T47D (cell line): ENCODE data around the gene RAB40A.

Experiments used
- DNase-seq, 2 experiments: peaks; one replicate each; pipeline versions ENCODE4 v3.0.0 to v3.0.0-alpha.2; 2011 to 2012; ENCODE audit warnings: low read depth in 1 of 2, low spot score in 1 of 2
- JUND ChIP-seq: IDR thresholded peaks from 2 replicates; pipeline ENCODE4 v1.6.1; 2012; ENCODE audit warnings: low read depth
- in situ Hi-C: cut with HindIII; loops from 2 replicates; pipeline ENCODE4 v1.10.0; 2016; ENCODE audit warnings: low sequenced_read_pairs, low pct_unique_long_range_greater_than_20kb

Gene RAB40A, protein sequence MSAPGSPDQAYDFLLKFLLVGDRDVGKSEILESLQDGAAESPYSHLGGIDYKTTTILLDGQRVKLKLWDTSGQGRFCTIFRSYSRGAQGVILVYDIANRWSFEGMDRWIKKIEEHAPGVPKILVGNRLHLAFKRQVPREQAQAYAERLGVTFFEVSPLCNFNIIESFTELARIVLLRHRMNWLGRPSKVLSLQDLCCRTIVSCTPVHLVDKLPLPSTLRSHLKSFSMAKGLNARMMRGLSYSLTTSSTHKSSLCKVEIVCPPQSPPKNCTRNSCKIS

DNA sequence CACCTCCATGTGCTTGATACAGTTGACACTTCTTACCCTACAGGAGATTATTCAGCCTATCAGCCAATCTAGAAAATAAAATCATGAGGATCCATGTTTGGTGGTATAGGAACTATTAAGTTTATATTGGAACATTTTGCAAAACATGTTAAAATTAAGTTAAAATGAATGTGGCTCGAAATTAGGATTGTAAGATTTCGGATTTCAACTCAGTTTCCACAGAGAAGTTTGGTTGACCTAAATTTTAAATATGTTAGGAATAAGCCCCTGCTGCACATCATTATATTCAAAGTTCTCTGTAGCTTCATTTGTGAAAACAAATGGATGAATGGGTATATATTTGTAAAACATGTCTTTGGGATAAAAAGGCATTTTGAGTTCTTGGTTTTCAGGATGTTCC is at the start of gene RAB40A:
Gene RAB40A, minus strand, starts transcription at position 101 of the 400 bp plus-strand sequence. CDS start 18,733 bp downstream, outside the sequence.
- DNase-seq, result no peak
- TF ChIP-seq JUND, result no peak
- in situ Hi-C loops, result no loop called here

DNA sequence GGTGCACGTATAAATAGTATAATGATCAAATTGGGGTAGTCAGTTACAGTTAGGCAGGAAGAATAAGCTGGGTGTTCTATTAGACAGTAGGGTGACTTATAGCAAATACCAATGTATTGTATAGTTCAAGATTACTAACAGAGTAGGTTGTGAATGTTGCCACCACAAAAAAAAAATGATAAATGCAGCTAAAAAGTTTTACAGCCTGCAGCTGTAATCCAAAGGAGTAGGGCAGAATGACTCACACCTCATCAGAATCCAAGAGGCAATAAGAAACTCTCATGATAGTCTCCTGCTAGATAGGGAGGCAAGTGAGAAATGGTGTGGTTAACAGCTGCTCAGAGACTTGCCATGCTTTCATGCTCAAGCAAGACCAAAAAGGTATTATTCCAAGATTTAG is 46.5 kb upstream of the RAB40A start:
- DNase-seq, result no peak
- TF ChIP-seq JUND, result no peak
- in situ Hi-C loops, result no loop called here

DNA sequence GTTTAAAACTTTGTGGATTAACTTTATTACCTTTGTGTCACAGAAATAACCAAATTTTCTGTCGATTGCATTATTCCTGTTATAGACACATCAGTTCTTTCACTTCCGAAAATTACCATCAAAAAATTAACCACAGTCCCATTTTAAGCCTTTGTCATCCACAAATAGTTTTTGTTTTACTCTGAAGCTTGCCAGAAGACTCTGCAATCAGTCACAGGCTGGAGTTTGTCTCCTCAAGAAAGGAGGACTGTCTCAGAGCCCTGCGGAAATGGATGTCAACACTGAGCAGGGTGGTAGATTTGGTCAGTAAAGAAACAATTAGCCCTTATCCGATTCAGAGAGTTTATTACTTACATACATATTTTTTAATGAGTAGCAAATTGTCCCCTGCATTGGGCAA is 45.9 kb upstream of the RAB40A start:
- DNase-seq, result no peak
- TF ChIP-seq JUND, result no peak
- in situ Hi-C loops, result no loop called here

DNA sequence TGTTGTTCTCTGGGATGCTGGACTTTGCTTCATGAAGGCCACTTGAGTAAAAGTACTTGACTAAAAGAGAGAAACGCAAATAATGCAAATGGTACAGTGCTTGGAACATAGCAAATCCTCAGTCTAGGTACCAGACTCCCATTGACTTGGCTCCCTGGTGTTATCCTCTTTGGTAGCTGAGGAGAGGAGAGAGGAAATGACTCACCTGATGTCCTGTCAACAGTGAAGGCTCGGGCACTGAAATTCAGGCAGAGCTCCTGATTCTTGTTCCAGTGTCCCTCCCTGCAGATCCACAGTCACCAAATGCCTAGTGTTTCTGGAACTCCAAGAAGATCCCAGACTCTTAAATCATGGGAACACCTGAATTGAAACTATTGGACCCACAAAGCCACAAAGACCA is 43.5 kb upstream of the RAB40A start:
- in situ Hi-C loops, result no loop called here
- no peak for DNase-seq
- no peak for TF ChIP-seq JUND

DNA sequence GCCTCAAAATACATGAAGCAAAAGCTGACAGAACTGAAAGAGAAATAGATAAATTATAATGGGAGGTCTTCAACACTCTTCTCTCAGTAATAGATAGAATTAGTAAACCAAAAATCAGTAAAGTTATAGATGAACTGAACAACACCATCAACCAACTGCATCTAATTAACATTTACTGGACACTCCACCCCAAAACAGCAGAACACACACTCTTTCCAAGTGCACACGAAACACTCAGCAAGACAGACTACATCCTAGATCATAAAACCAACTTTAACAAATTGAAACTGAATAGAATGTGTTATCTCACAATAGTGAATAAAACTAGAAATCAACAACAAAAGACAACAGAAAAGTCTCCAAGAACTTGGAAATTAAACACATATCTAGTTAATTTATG is 41.0 kb upstream of the RAB40A start:
- TF ChIP-seq JUND, result no peak
- DNase-seq, result no peak
- in situ Hi-C loops, result no loop called here

DNA sequence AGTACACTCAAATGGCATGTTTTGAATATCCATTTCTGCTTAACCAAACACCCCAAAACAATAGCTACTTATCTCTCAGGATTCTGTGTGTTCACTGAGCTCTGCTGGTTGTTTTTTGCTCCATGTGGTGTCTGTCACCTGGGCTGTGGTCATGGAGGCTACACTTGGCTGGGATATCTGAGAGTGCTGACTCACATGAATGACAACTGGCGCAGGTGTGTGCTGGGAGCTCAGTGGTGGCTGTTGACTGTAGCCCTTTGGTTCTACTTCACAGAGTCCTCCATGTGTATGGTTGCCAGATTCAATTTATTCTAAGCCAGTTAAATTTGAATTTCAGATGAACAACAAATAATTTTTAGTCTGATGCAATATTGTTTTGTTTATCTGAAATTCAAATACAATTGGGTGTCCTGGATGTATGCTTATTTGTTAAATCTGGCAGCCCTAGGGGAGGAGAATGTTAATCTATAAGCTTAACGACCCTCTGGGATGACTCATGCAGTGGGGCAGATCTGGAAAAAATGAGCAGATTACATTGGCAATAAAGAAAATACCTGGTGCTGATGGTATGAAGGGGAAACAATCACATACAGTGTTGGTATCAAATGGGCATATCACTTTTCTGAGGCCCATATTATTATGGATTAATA is 37.8 kb upstream of the RAB40A start:
- in situ Hi-C loops, result no loop called here
- no peak for DNase-seq
- no peak for TF ChIP-seq JUND

DNA sequence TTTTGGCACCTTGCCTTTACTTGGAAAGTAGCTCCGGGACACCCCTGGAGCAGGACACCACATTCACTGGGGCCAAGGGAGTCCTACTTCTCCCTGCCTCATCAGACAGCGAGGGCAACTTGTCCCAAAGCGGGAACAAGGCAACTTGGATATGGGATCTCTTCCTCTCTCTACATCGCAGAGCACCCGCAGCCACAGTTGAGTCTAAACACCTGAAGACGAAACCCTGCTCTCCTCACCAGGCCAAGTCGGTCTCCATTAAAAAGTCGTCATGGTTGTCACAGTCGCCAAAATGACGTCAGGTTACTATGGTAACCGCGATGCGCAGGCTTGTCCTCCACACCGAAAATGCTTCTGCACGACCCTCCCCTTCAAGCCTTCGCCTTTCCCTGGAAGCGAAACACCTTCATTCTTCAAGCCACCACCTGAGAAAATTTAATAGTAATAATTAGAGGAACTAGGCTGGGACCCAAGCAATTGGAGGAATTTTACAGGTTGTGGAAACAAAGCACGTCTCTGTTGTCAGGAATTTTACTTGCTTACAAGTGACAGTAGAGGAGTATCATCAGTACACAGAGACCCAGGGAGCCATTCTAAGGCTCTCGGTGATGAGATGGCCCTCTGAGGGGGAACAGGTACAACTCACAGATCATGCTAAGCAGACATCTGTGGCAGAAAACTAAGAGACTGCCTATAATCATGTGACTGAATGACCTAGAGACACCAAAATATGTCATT is 35.6 kb upstream of the RAB40A start:
- TF ChIP-seq JUND, result no peak
- no peak for DNase-seq
- in situ Hi-C loops, result no loop called here

DNA sequence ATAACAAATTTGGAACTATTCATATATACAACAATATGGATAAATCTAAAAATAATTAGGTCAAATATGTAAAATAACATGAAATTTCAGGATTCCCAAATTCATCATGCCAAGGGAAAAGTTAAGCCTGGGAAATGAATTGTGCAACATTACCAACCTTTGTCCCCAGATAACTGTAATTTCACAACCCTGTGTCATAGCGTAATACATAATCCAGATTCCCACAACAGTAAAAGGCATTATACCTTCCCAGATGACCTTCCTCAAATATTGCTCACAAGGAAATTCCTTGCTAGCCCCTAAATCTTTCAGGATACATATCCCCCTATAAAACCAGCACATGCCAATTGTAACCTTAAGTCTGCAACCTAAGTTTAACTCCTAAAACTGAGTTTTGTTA is 32.9 kb upstream of the RAB40A start:
- in situ Hi-C loops, result no loop called here
- no peak for TF ChIP-seq JUND
- no peak for DNase-seq

DNA sequence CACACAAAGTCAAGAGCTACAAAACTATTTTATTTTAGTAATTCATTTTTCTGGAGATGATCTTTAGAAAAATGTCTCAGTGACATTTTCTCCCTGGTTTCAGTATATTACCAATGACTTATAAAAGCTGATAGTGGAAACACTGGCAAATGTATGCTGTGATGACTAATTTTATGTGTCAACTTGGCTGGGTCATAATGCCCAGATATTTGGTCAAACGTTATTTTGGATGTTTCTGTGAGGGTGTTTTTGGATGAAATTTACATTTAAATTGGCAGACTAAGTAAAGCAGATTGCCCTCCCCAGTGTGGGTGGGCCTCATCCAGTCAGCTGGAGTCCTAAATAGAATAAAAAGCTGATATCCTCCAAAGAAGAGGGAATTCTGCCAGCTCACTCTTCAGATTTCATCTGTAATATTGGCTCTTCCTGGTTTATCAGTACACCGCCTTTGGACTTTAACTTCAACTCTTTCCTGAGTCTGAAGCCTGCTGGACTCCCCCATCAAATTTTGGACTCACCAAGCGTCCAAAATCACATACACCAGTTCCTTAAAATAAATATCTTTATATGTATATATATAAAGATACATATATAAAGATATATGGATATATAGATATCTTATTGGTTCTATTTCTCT is 31.2 kb upstream of the RAB40A start:
- in situ Hi-C loops, result no loop called here
- TF ChIP-seq JUND, result no peak
- DNase-seq, result no peak

DNA sequence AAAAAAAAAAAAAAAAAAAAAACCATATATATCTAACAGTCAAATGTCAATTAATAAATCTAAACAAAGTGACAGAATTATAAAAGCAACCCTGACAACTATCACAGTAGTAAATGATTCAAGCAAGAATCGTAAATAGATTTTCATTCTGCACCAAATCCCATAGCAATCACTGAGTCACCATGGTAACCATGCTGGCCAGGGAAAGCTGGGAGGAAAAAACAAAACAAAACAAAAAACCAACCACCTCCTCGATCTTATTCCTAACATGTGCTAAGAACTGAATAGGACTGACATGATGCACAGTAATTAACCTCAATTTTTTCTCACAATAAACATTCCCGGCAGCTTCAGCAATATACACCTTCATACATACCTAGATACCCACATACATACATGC is 30.6 kb upstream of the RAB40A start:
- in situ Hi-C loops, result no loop called here
- TF ChIP-seq JUND, result no peak
- DNase-seq, result no peak

DNA sequence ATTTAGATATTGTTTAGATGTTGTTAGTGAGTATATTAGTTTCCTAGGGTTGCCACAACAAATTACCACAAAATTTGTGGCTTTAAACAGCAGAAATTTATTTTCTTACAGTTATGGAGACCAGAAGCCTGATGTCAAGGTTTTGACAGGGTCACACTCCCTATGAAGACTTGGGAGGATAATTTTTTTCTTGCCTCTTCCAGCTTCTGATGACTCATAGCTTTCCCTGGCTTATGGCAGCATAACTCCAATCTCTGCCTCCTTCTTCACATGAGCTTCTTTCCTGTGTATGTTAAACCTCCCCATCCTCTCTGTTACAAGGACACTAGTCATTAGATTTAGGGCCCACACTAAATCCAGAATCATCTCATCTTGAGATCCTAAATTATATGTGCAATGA is 20.9 kb upstream of the RAB40A start:
- in situ Hi-C loops, result no loop called here
- TF ChIP-seq JUND, result no peak
- DNase-seq, result no peak

DNA sequence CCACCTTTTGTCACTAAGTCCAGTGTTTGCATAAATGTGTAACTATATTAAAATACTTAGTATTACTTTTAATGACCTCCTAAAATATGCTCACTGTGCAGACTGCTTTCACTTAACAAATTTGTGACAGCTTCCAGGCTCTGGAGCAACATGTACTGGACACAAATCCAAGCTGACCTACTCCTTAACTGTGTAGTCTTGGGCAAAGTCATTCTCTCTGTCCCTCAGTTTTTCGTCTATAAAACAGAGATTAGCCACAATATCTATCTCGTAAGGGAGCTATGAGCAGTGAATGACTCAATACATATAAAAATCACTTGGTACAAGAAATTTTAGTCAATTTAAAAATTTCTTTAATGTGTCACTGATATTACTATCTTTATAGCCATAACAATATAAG is 20.4 kb upstream of the RAB40A start:
- in situ Hi-C loops, result no loop called here

DNA sequence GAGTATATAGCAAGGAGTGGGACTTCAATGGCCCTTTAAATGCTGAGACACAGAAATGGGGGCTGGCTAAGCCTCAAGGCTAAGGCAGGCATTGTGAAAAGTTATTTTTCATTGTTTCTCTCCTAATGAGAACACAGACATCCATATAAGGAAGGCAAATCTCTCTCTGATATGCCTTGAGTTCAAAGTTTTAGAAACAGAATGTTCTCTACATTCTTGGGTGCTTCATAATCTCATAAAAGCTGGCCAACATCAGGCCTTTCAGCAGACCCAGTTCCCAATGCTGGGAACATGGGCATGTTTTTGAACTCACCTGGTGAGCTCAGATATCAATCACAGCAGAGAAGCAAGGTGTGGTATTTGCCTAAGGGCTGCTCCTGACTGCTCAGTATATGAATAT is 19.4 kb upstream of the RAB40A start:
- DNase-seq, result peak in 1 of 2 experiments; percentile 2
- TF ChIP-seq JUND, result no peak
- in situ Hi-C loops, result no loop called here

More for the DNA sequence above, 20.4 kb upstream of the RAB40A start:
- no peak for DNase-seq
- TF ChIP-seq JUND, result no peak
